Measurements from ENCODE around the gene TRAPPC6A.

The TRAPPC6A gene

DNA sequence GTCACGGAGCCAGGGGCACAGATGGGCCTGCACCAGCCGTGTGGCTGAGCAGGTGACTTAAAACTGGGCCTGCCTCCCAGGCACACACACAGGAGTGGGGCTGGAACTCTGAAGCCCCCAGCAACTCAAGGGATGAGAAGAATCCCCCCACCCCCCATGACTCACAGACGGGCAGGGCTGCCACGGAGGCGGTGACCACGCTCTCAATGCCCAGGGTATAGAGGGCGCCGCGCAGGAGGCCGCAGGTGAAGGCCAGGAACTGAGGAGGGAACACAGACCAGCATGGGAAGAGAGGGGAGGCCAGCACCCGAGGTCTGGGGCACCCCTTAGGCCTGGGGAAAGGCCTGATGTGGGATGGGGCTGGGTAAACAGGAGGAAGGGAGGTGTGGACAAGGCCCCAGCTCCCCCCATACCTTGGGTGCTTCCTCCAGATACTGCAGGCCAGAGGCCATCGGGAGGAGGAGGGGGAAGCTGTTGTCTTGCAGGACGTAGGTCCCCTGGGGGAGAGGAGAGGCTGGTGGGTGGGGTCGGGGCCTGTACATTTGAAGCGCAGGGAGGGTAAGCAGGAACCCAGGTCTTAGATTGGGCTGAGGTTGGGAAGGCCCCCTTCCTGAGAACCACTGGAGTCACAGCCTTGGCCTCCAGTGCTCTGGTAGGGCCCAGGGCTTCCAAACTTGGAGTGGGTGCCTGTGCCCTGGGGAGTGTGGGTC, 14.1 kb downstream of the TRAPPC6A start:
- no peak for DNase-seq (ENCODE audit: low read depth)

DNA sequence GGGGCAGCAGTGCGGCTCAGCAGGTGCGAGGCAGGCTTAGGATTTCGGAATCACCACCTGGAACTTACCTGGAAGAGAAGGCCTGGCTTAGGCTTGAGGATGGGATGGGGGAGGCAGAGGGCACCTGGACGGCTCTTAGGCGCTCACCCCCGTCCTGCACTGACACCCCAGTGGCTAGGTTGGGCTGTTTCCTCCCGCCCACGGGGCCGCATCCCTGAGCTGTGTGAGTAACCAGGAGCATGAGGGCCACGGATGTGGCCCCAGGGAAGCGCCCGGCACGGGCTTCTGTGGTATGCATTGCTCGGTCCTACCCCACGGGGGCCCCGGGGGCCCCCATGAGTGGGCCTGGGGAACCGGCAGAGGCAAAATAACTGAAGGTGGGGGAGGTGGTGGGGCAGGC, 14.9 kb downstream of the TRAPPC6A start:
- DNase-seq (ENCODE audit: low read depth) = no peak

DNA sequence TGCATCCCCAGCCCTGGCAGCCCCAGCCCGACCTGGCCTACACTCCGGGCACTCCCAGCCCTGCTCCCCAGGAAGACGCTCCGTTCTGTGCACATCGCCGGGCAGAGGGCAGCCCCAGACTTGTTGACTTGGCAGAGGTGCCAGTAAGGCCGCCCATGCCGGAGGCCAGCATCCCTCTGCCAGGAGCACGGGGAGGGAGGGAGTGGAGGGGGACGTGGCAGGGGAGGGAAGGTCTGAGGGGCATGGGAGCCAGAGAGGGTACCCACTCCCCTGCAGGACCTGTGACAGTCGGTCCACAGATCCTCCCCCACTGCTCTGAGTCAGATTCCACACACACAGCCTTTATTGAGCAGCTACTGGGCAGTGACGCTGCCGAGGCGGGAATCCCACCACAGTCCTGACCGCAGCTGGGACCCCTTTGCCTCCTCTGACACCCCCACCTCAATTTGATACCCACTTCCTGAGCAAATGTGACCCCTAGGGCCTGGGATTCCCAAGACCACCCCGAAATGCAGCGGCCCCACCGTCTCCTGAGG, 15.4 kb downstream of the TRAPPC6A start:
- no peak for DNase-seq (ENCODE audit: low read depth)

DNA sequence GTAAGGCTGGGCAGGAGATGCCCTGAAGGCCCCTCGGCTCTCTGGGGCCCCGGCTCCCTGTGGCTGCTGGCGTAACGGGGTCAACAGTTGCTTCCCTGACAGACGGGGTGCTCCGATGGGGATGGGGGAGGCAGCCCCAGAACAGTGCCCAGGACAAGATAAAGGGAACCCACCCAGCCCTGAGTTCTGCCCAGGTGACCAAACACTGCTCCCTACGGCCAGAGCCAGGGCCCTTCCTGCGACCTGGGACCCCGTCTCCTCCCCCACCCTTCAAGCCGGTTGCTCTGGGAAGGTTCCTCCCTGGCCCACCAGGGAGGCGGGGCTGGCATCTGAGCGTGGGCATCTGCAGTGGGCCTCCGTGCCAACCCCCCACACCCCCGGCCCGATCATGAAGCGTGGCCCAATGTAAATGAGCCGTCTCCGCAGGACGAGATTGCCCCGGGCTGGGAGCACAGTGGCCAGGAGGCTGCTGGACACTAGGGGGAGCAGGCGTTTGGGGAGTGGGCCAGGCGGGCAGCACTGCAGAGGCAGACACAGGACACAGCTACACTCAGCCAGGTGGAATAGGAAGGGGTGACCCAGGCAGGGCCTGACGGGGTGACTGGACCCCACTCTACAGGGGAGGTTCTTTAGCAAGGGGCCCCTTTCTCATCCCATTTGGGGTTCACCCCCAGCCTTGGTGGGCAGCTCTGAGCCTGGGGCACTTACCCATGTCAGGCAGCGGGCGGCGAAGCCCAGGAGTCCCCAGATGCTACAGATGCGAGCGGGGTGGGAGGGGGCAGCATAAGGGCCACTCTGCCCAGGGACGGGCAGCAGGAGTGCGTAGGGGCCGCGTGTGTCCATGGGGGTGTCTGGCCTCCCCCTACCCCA, 16.1 kb downstream of the TRAPPC6A start:
- DNase-seq (ENCODE audit: low read depth) = no peak

- no peak for DNase-seq (ENCODE audit: low read depth)
These were observed 16.9 kb downstream of the TRAPPC6A start, which contains the start of gene NKPD1 for GRCh38 chr19:45160870-45161737. Gene NKPD1 (minus strand): TSS chr19:45160982. CDS start chr19:45160150, 832 bp downstream.

- no peak for DNase-seq (ENCODE audit: low read depth)
These were observed 18.1 kb downstream of the TRAPPC6A start for GRCh38 chr19:45159971-45160324.

DNA sequence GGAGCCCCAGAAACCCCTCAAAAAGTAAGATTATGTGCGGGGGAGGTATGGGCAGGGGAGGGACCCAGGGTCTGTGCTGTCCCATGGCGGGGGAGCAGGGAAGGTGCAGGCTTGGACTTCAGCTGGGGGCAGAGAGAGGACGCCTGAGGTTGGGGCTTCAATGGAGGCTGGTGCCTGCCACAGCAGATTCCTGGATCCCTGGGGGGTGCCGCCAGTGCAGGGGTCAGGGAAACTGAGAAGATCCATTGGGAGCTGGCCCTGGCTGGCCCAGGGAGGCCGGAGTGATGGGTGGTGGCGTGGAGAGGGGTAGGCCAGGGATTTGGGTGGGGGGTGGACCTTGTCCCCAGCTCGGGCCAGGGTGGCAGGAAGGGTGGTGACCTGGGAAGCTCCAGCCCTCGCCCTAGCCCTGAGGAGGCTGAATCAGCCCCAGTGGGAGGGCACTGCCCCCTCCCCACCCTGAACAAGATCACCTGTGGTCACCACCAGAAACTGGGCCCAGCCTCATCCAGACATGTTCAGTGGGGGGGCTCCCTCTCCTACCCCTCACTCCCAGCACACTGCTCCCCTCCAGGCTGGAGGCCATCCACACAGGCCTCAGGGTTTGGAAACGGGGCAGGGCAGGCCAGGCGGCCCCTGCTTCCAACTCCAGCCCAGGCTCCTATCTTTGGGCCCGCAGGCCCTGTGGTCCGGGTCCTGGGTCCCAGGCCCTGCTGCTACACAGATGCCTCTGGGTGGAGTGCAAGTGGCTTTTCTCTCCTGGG, 18.6 kb downstream of the TRAPPC6A start:
- DNase-seq (ENCODE audit: low read depth) = no peak

GRCh38 chr19:45158503-45159209, 19.4 kb downstream of the TRAPPC6A start:
- no peak for DNase-seq (ENCODE audit: low read depth)

GRCh38 chr19:45156751-45157150, 21.3 kb downstream of the TRAPPC6A start:
- no peak for DNase-seq (ENCODE audit: low read depth)

- DNase-seq (ENCODE audit: low read depth) = no peak
These were observed 21.9 kb downstream of the TRAPPC6A start for GRCh38 chr19:45156011-45156630.

DNA sequence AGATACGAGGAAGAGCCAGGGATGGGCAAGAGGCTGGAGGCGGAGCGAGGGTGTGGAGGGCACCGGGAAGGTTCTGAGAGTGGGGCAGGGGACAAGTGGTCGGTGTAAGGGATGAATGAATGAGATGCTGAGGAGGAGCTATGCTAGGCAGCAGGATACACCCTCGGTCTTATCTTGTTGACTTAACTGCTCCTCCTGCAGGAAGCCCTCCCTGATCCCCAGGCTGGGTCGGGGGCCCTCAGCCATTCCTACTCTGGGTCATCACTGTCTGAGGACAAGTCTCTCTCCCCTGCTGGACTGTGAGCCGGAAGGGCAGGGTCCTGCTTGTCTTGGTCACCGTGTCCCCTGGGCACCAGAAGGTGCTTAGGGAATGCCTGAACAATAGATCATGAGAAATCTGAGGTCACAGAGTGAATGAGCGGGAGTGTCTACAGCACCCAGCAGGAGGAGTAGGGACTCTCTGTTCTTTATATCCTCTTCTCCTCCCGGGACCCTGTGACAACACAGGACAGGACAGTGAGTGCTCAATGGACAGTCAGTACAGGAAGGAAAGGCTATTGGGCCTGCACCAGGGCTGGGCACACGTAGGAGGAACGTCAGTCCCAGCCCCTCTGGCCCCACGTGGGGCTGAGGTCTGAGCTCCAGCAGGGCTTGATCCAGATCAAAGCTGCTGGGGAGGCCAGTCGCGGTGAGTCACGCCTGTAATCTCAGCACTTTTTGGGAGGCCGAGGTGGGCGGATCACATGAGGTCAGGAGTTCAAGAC, 23.8 kb downstream of the TRAPPC6A start:
- no peak for DNase-seq (ENCODE audit: low read depth)

DNA sequence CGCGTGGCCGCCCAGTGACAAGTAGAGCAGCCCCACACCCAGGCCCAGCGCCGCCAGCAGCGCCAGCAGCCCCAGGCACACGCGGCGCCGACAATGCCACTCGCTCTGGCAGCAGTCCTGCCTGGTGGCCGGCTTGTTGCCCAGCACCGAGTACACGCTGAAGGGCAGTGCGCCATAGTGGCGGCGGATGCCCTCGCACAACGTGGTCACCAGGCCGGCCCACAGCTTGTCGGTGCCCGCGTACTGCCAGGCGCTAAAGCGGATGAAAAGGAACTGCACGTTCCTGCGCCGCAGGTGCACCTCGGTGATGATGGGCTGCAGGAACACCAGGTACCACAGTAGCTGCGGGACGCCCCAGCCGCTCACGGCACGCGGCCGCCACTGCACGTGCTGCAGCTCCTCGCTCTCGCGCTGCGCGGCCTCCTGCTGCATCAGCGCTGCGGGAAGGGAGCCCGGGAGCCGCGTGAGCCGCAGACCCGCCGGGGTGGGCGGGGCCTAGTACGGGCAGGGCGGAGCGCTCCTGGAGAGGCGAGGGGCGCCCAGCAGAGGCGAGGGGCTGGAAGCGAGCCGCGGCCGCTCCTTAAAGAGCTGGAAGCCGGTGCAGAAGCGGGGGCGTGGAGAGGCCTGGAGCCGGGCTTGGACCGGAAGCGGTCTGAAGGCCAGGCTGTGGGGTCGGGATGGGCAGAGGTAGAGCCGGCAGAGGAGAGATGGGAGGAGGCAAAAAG, 24.5 kb downstream of the TRAPPC6A start:
- DNase-seq (ENCODE audit: low read depth) = no peak

DNA sequence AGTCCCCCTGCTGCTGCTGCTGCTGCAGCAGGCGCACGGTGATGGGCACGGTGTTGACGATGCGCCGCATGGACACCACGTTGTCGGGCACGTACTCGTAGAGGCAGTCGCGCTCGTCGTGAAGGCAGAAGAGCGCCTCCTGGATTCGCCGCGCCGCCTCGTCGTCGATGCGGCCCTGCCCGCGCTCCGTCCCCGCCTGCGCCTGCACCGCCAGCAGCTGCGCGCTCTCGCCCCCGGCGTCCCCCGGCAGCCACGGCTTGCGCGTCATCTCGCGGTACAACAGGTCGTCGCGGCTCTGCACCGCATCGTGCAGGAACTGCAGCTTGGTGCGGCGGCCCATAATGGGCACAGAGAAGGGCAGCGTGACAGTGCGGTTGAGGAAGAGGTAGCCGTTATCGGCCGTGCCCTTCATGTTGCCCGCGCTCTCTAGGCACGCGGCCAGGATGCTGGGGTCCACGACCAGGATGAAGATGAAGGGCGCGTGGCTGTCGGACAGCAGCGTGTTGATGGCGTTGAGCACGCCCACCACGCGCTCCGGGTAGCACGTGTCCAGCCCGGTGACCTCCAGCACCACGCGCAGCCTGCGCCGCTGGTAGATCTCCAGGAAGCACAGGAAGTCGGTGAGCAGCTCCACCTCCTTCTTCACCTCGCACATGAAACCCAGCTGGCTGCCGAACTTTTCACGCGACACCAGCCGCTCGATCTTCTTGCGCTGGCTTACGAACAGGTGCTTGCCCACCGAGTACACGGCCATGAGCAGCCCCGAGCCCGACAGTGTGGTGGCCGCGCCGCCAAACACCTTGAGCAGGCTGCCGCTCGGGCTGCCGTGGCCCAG, 25.3 kb downstream of the TRAPPC6A start:
- DNase-seq (ENCODE audit: low read depth) = peak; percentile 11

DNA sequence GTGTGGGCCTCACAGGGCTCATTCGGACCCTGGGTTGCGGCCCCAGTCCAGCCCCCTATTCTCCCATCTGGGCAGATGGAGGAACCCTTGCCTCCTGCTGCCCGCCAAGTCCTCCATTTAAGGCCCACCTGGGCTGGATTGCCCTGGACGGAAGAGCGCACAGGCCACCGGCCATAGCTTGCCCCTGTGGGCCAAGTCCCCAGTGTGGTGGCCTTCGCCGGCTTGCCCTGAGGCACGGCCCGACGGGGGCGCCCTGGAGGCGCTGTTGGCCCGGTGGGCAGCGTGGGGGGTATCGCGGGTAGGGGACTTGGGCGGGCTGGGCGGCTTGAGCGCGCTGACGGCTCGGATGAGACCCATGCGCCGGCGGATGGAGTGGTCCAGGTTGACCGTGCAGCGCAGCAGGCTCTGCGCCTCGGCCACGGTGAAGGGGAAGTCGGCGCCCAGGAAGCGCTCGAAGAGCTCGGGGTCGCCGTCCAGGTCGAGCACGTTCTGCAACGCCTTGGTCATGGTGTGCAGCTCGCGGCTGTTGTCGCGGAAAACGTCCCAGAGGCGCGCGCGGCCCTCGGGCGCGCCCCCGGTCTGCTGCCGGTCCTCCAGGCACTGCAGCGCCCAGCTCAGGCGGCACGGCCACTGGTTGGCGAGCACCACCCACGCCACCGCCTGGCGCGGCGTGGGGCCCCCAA, 26.1 kb downstream of the TRAPPC6A start:
- no peak for DNase-seq (ENCODE audit: low read depth)

- DNase-seq (ENCODE audit: low read depth) = no peak
These were observed 26.7 kb downstream of the TRAPPC6A start for GRCh38 chr19:45151320-45151719.

- DNase-seq (ENCODE audit: low read depth) = no peak
These were observed 27.2 kb downstream of the TRAPPC6A start for GRCh38 chr19:45150751-45151281.

DNA sequence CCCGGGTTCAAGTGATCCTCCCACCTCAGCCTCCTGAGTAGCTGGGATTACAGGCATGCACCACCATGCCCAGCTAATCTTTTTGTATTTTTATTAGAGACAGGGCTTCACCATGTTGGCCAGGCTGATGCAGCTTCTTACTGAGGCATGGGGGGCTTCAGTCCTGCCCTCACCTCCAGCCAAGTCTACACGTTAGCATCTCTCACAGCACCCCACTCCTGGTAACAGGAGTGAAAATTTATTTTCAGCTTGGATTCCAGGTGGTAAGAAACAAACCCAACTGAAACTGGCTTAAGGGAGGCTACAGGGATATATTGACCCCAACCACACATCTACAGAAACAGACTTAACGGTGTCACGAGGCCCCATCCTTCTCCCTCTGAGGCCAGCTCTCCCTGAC, 27.9 kb downstream of the TRAPPC6A start:
- no peak for DNase-seq (ENCODE audit: low read depth)

Measured in stimulated activated CD8-positive, alpha-beta memory T cell treated with anti-CD3 and anti-CD28 coated beads, Interleukin-12 subunit alpha, Interleukin-12 subunit beta, amount 100 ng/mL, for 1 hour (primary cell).